ENCODE data around the gene MRPL38. TPM values are rescaled to one million over a fixed set of nuclear protein-coding genes. Genes with fewer than 3 reads are reported as not detected.
A peak's percentile ranks its signal among the peaks of the same experiment; 100 is the strongest.
"Not testable (repeated sequence)": the region's sequence is repeated elsewhere in the genome, so short reads cannot be mapped to it uniquely, and the experiment has no call there.

MRPL38 gene
- total RNA-seq, 4 donors from 2014 or later: 41.7 to 113 (median 50.2) TPM

DNA sequence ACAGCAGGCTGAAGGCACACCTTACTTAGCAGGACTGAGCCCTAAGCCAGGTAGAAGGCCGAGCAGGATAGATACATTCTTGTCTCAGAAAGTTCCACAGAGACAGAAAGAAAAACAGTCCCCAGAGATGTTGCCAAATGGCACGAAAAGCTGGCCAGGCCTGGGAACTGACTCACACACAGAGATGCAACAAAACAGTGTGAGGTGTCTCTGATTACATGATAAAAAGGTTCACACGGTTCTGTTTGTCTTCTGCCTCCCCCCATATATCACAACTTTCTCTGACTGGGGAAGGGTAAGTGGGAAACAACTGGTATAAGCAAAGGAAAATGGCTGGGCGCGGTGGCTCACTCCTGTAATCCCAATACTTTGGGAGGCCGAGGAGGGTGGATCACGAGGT is 51.3 kb downstream of the MRPL38 start:
- peaks cover 34% of the 10 kb centered on the region for H3K36me3 ChIP-seq
- no peaks in the 10 kb centered on the region for H3K9me3 ChIP-seq
- peaks cover 54% of the 10 kb centered on the region for H3K4me1 ChIP-seq
- DNase-seq (ENCODE audit: low spot score in 2 of 2): no peak
- TF ChIP-seq POLR2AphosphoS5 (IDR thresholded peaks at IDR 0.05) (no peak), CTCF (IDR thresholded peaks at IDR 0.05) (no peak), POLR2A (IDR thresholded peaks at IDR 0.05) (no peak), EP300 (IDR thresholded peaks at IDR 0.05) (no peak)
- H3K27ac ChIP-seq: peak overlapping the region; percentile 93
- peak overlapping the region; percentile 61 for H3K4me3 ChIP-seq
- H3K27me3 ChIP-seq: no peaks in the 10 kb centered on the region
- WGBS: 66% methylated on average over 7 of the region's 7 CpGs

GRCh38 chr17:75851693-75851991 is 53.0 kb downstream of the MRPL38 start:
- Histone ChIP-seq H3K4me1 (peaks cover 65% of the 10 kb centered on the region), H3K36me3 (peaks cover 52% of the 10 kb centered on the region)
- H3K4me3 ChIP-seq; H3K27ac ChIP-seq; H3K27me3 ChIP-seq; DNase-seq (ENCODE audit: low spot score in 2 of 2); H3K9me3 ChIP-seq: not testable (repeated sequence)
- WGBS: 91% methylated on average over 15 of the region's 15 CpGs

- peaks cover 65% of the 10 kb centered on the region for H3K4me1 ChIP-seq
- 86% methylated on average over 12 of the region's 12 CpGs for WGBS
- no peak for TF ChIP-seq POLR2A (IDR thresholded peaks at IDR 0.05)
- no peak for TF ChIP-seq POLR2AphosphoS5 (IDR thresholded peaks at IDR 0.05)
- TF ChIP-seq CTCF (IDR thresholded peaks at IDR 0.05): no peak
- TF ChIP-seq EP300 (IDR thresholded peaks at IDR 0.05): no peak
- peak overlapping the region; percentile 21 for H3K27ac ChIP-seq
- peaks cover 57% of the 10 kb centered on the region for H3K36me3 ChIP-seq
- DNase-seq (ENCODE audit: low spot score in 2 of 2): no peak
- H3K9me3 ChIP-seq: no peaks in the 10 kb centered on the region
- no peaks in the 10 kb centered on the region for H3K27me3 ChIP-seq
- H3K4me3 ChIP-seq: no peak overlapping the region
Observed at GRCh38 chr17:75850928-75851692, 53.6 kb downstream of the MRPL38 start.

- 83% methylated on average over 7 of the region's 9 CpGs for WGBS
- Histone ChIP-seq H3K4me1 (peaks cover 79% of the 10 kb centered on the region), H3K36me3 (peaks cover 61% of the 10 kb centered on the region), H3K27me3 (no peaks in the 10 kb centered on the region), H3K27ac (no peak overlapping the region), H3K4me3 (no peak overlapping the region), H3K9me3 (no peaks in the 10 kb centered on the region)
- TF ChIP-seq POLR2AphosphoS5 (IDR thresholded peaks at IDR 0.05) (no peak), POLR2A (IDR thresholded peaks at IDR 0.05) (no peak), CTCF (IDR thresholded peaks at IDR 0.05) (no peak), EP300 (IDR thresholded peaks at IDR 0.05) (no peak)
- no peak for DNase-seq (ENCODE audit: low spot score in 2 of 2)
Observed at GRCh38 chr17:75849724-75850123, 55.0 kb downstream of the MRPL38 start.

GRCh38 chr17:75849279-75849646 is 55.4 kb downstream of the MRPL38 start:
- H3K36me3 ChIP-seq: peaks cover 61% of the 10 kb centered on the region
- H3K4me1 ChIP-seq: peaks cover 79% of the 10 kb centered on the region
- TF ChIP-seq POLR2AphosphoS5 (IDR thresholded peaks at IDR 0.05) (no peak), POLR2A (IDR thresholded peaks at IDR 0.05) (no peak), CTCF (IDR thresholded peaks at IDR 0.05) (no peak), EP300 (IDR thresholded peaks at IDR 0.05) (no peak)
- 80% methylated on average over 11 of the region's 11 CpGs for WGBS
- H3K9me3 ChIP-seq: no peaks in the 10 kb centered on the region
- H3K27ac ChIP-seq: peak overlapping the region; percentile 9
- no peaks in the 10 kb centered on the region for H3K27me3 ChIP-seq
- no peak for DNase-seq (ENCODE audit: low spot score in 2 of 2)
- no peak overlapping the region for H3K4me3 ChIP-seq

Other genes starting within 250 kb of the MRPL38 start
- gene RECQL5, start 237.7 kb downstream of the MRPL38 start, total RNA-seq: 100 to 1,000 TPM in 1 of 4 donors, 10 to 100 TPM in 3; 35.3 to 129 (median 63.6) TPM
- gene SAP30BP, start 237.5 kb downstream of the MRPL38 start, total RNA-seq: 100 to 1,000 TPM in 1 of 4 donors, 10 to 100 TPM in 3; 67.0 to 104 (median 86.3) TPM
- 100 to 1,000 TPM; 382 to 583 (median 474) TPM for gene ITGB4, start 183.4 kb downstream of the MRPL38 start, total RNA-seq
- 10 to 100 TPM; 15.2 to 34.9 (median 22.9) TPM for gene GALK1, start 139.7 kb downstream of the MRPL38 start, total RNA-seq
- 10 to 100 TPM; 27.8 to 68.2 (median 31.9) TPM for gene UNK, start 120.1 kb downstream of the MRPL38 start, total RNA-seq
- gene UNC13D, start 60.5 kb downstream of the MRPL38 start, total RNA-seq: 10 to 100 TPM in 1 of 4 donors, 1 to 10 TPM in 3; 5.2 to 21.0 (median 7.2) TPM
- 10 to 100 TPM; 64.9 to 99.4 (median 76.9) TPM for gene WBP2, start 49.5 kb downstream of the MRPL38 start, total RNA-seq
- gene TRIM47, start 26.3 kb downstream of the MRPL38 start, total RNA-seq: 10 to 100 TPM; 22.8 to 43.1 (median 27.7) TPM
- gene TRIM65, start 7.9 kb downstream of the MRPL38 start, total RNA-seq: 10 to 100 TPM; 22.5 to 44.6 (median 32.1) TPM
- gene FBF1, start 36.2 kb upstream of the MRPL38 start, total RNA-seq: 10 to 100 TPM; 17.8 to 57.5 (median 27.9) TPM
- gene ACOX1, start 74.3 kb upstream of the MRPL38 start, total RNA-seq: 10 to 100 TPM; 59.6 to 89.7 (median 71.5) TPM
- 10 to 100 TPM; 20.0 to 43.6 (median 26.9) TPM for gene TEN1, start 74.4 kb upstream of the MRPL38 start, total RNA-seq
- 10 to 100 TPM in 2 of 4 donors, 1 to 10 TPM in 2; 5.6 to 33.1 (median 9.6) TPM for gene CDK3, start 96.0 kb upstream of the MRPL38 start, total RNA-seq
- 100 to 1,000 TPM; 218 to 425 (median 274) TPM for gene EVPL, start 122.4 kb upstream of the MRPL38 start, total RNA-seq
- gene SRP68, start 167.6 kb upstream of the MRPL38 start, total RNA-seq: 10 to 100 TPM; 57.5 to 90.2 (median 64.2) TPM
- gene GALR2, start 169.9 kb upstream of the MRPL38 start, total RNA-seq: 1 to 10 TPM in 1 of 4 donors, not detected in 3; 1.2 TPM
- not detected for gene ZACN, start 174.3 kb upstream of the MRPL38 start, total RNA-seq
- gene EXOC7, start 198.9 kb upstream of the MRPL38 start, total RNA-seq: 100 to 1,000 TPM in 1 of 4 donors, 10 to 100 TPM in 3; 67.4 to 108 (median 78.6) TPM
- 1 to 10 TPM; 2.1 to 3.6 (median 2.9) TPM for gene FOXJ1, start 236.4 kb upstream of the MRPL38 start, total RNA-seq

Data from suprapubic skin (tissue), 4 donors.